ENCODE data around the gene ACTRT2. TPM values are rescaled to one million over a fixed set of nuclear protein-coding genes. Genes with fewer than 3 reads are reported as not detected.

ACTRT2 gene
- total and polyA plus RNA-seq, 3 donors from 2014 or later, result 64.2 to 183 (median 143) TPM

GRCh38 chr1:3020263-3020909 is 881 bp upstream of the ACTRT2 start:
- WGBS, 2 donors, result 92 to 94% methylated on average over 11 to 12 of the region's 12 CpGs
- intact Hi-C loops (cut with DNase I; ENCODE audit: low total_unique reads), result no loop called here
- Histone ChIP-seq H3K27ac (no peak overlapping the region), H3K4me1 (no peaks in the 10 kb centered on the region), H3K9me3 (no peaks in the 10 kb centered on the region), H3K4me3 (no peak overlapping the region), H3K36me3 (ENCODE audit: low read depth, missing control alignments) (no peaks in the 10 kb centered on the region), H3K27me3 (no peaks in the 10 kb centered on the region)
- DNase-seq, result no peak
- TF ChIP-seq POLR2A (IDR thresholded peaks at IDR 0.05) (no peak), CTCF (IDR thresholded peaks at IDR 0.05) (no peak)

GRCh38 chr1:3021801-3022401 is 634 bp downstream of the ACTRT2 start:
- H3K27me3 ChIP-seq, result no peaks in the 10 kb centered on the region
- H3K4me1 ChIP-seq, result no peaks in the 10 kb centered on the region
- intact Hi-C loops (cut with DNase I; ENCODE audit: low total_unique reads), result no loop called here
- H3K36me3 ChIP-seq (ENCODE audit: low read depth, missing control alignments), result no peaks in the 10 kb centered on the region
- H3K4me3 ChIP-seq, result no peak overlapping the region
- H3K9me3 ChIP-seq, result no peaks in the 10 kb centered on the region
- 71 to 85% methylated on average over 13 to 28 of the region's 28 CpGs for WGBS, 2 donors
- H3K27ac ChIP-seq, result no peak overlapping the region
- TF ChIP-seq CTCF (IDR thresholded peaks at IDR 0.05) (no peak), POLR2A (IDR thresholded peaks at IDR 0.05) (no peak)
- no peak for DNase-seq

- Histone ChIP-seq H3K36me3 (ENCODE audit: low read depth, missing control alignments) (no peaks in the 10 kb centered on the region), H3K27me3 (no peaks in the 10 kb centered on the region), H3K9me3 (no peaks in the 10 kb centered on the region), H3K27ac (no peak overlapping the region), H3K4me1 (no peaks in the 10 kb centered on the region), H3K4me3 (no peak overlapping the region)
- no peak for DNase-seq
- WGBS, 2 donors, result 92 to 100% methylated on average over 3 to 18 of the region's 18 CpGs
- intact Hi-C loops (cut with DNase I; ENCODE audit: low total_unique reads), result no loop called here
- no peak for TF ChIP-seq CTCF (IDR thresholded peaks at IDR 0.05)
- no peak for TF ChIP-seq POLR2A (IDR thresholded peaks at IDR 0.05)
Measured at GRCh38 chr1:3022511-3022973, 1.3 kb downstream of the ACTRT2 start.

- intact Hi-C loops (cut with DNase I; ENCODE audit: low total_unique reads), result no loop called here
- TF ChIP-seq POLR2A (IDR thresholded peaks at IDR 0.05), result no peak
- TF ChIP-seq CTCF (IDR thresholded peaks at IDR 0.05), result no peak
- no peak overlapping the region for H3K27ac ChIP-seq
- 87 to 100% methylated on average over 3 to 14 of the region's 14 CpGs for WGBS, 2 donors
- H3K4me1 ChIP-seq, result no peaks in the 10 kb centered on the region
- no peaks in the 10 kb centered on the region for H3K27me3 ChIP-seq
- H3K9me3 ChIP-seq, result no peaks in the 10 kb centered on the region
- H3K4me3 ChIP-seq, result no peak overlapping the region
- DNase-seq, result no peak
- no peaks in the 10 kb centered on the region for H3K36me3 ChIP-seq (ENCODE audit: low read depth, missing control alignments)
Measured at GRCh38 chr1:3022976-3023375, 1.7 kb downstream of the ACTRT2 start.

GRCh38 chr1:3024019-3024418 is 2.8 kb downstream of the ACTRT2 start:
- no peak overlapping the region for H3K27ac ChIP-seq
- TF ChIP-seq POLR2A (IDR thresholded peaks at IDR 0.05) (no peak), CTCF (IDR thresholded peaks at IDR 0.05) (peak in 1 of 3 experiments; percentile 33)
- DNase-seq, result no peak
- H3K27me3 ChIP-seq, result no peaks in the 10 kb centered on the region
- H3K4me3 ChIP-seq, result no peak overlapping the region
- 86 to 87% methylated on average over 9 of the region's 9 CpGs for WGBS, 2 donors
- H3K9me3 ChIP-seq, result no peaks in the 10 kb centered on the region
- H3K36me3 ChIP-seq (ENCODE audit: low read depth, missing control alignments), result no peaks in the 10 kb centered on the region
- no peaks in the 10 kb centered on the region for H3K4me1 ChIP-seq
- intact Hi-C loops (cut with DNase I; ENCODE audit: low total_unique reads), result no loop called here
